NCI-H774 (cell line): ENCODE results near the gene F11R.
A peak's percentile ranks its signal among the peaks of the same experiment; 100 is the strongest.
"Not testable (repeated sequence)": the region's sequence is repeated elsewhere in the genome, so short reads cannot be mapped to it uniquely, and the experiment has no call there.

Experiments used
- DNase-seq: peaks from one replicate; lab custom pipeline; 2025; lab: John Stamatoyannopoulos, UW

F11R gene

GRCh38 chr1:160971618-160972056 lies 49.3 kb downstream of the F11R start:
- no peak for DNase-seq

GRCh38 chr1:160963521-160963920 lies 57.4 kb downstream of the F11R start:
- DNase-seq, result no peak

- DNase-seq, result no peak
Measured at GRCh38 chr1:160961419-160961818, 59.5 kb downstream of the F11R start.

- DNase-seq, result no peak
Measured at GRCh38 chr1:160956966-160957365, 64.0 kb downstream of the F11R start.

- no peak for DNase-seq
Measured at GRCh38 chr1:160954158-160955104, 66.5 kb downstream of the F11R start, which contains the start of gene ITLN2. Gene ITLN2, minus strand, starts transcription at chr1:160954809. Its CDS starts 68 bp downstream, at chr1:160954741.

- DNase-seq, result no peak
Measured at GRCh38 chr1:160953030-160953429, 67.9 kb downstream of the F11R start.

GRCh38 chr1:160952129-160952510 lies 68.8 kb downstream of the F11R start:
- no peak for DNase-seq

GRCh38 chr1:160951443-160952128 lies 69.4 kb downstream of the F11R start:
- DNase-seq, result peak; percentile 2

- DNase-seq, result no peak
Measured at GRCh38 chr1:160950657-160951056, 70.3 kb downstream of the F11R start.

GRCh38 chr1:160949881-160950280 lies 71.1 kb downstream of the F11R start:
- DNase-seq, result no peak

GRCh38 chr1:160949216-160949880 lies 71.6 kb downstream of the F11R start:
- DNase-seq, result not testable (repeated sequence)

- not testable (repeated sequence) for DNase-seq
Measured at GRCh38 chr1:160947174-160947759, 73.7 kb downstream of the F11R start.

GRCh38 chr1:160945881-160946280 lies 75.1 kb downstream of the F11R start:
- not testable (repeated sequence) for DNase-seq
